HG03354 (cell line): ENCODE measurements around the gene TMEM117.
"Not testable (repeated sequence)": the region's sequence is repeated elsewhere in the genome, so short reads cannot be mapped to it uniquely, and the experiment has no call there.

Experiments
- ATAC-seq: cut with Tn5 transposase; IDR thresholded peaks from one replicate; pipeline ENCODE4 v1.9.1; 2021; ENCODE audit warnings: mild to moderate bottlenecking; ENCODE audit not compliant: unreplicated experiment, poor library complexity, severe bottlenecking

Gene TMEM117

GRCh38 chr12:44335030-44335429, 499.1 kb downstream of the TMEM117 start:
- ATAC-seq, result no peak

- no peak for ATAC-seq
These were observed 500.7 kb downstream of the TMEM117 start for GRCh38 chr12:44336577-44336976.

- ATAC-seq, result no peak
These were observed 506.5 kb downstream of the TMEM117 start for GRCh38 chr12:44342371-44342770.

GRCh38 chr12:44347145-44347544, 511.3 kb downstream of the TMEM117 start:
- no peak for ATAC-seq

GRCh38 chr12:44357494-44357893, 521.6 kb downstream of the TMEM117 start:
- ATAC-seq, result no peak

GRCh38 chr12:44358636-44359035, 522.8 kb downstream of the TMEM117 start:
- no peak for ATAC-seq

- no peak for ATAC-seq
These were observed 527.1 kb downstream of the TMEM117 start for GRCh38 chr12:44362947-44363346.

GRCh38 chr12:44367136-44367535, 531.3 kb downstream of the TMEM117 start:
- no peak for ATAC-seq

- ATAC-seq, result no peak
These were observed 532.0 kb downstream of the TMEM117 start for GRCh38 chr12:44367916-44368315.

GRCh38 chr12:44369998-44370397, 534.1 kb downstream of the TMEM117 start:
- no peak for ATAC-seq

- ATAC-seq, result no peak
These were observed 535.1 kb downstream of the TMEM117 start for GRCh38 chr12:44370982-44371381.

GRCh38 chr12:44372259-44372658, 536.4 kb downstream of the TMEM117 start:
- no peak for ATAC-seq

- ATAC-seq, result peak; percentile 58
These were observed 539.8 kb downstream of the TMEM117 start for GRCh38 chr12:44375694-44376093.

- ATAC-seq, result no peak
These were observed 541.7 kb downstream of the TMEM117 start for GRCh38 chr12:44377443-44378187.

GRCh38 chr12:44379113-44379512, 543.2 kb downstream of the TMEM117 start:
- not testable (repeated sequence) for ATAC-seq

GRCh38 chr12:44379831-44380230, 544.0 kb downstream of the TMEM117 start:
- ATAC-seq, result no peak

- ATAC-seq, result no peak
These were observed 545.0 kb downstream of the TMEM117 start for GRCh38 chr12:44380861-44381260.

- ATAC-seq, result no peak
These were observed 545.5 kb downstream of the TMEM117 start for GRCh38 chr12:44381341-44381740.

GRCh38 chr12:44384136-44384535, 548.3 kb downstream of the TMEM117 start:
- no peak for ATAC-seq

- ATAC-seq, result no peak
These were observed 550.1 kb downstream of the TMEM117 start for GRCh38 chr12:44385964-44386363.

GRCh38 chr12:44387581-44387980, 551.7 kb downstream of the TMEM117 start:
- ATAC-seq, result no peak

- no peak for ATAC-seq
These were observed 553.2 kb downstream of the TMEM117 start for GRCh38 chr12:44389038-44389437.
